ENCODE measurements around the gene NFKBIB.

DNA sequence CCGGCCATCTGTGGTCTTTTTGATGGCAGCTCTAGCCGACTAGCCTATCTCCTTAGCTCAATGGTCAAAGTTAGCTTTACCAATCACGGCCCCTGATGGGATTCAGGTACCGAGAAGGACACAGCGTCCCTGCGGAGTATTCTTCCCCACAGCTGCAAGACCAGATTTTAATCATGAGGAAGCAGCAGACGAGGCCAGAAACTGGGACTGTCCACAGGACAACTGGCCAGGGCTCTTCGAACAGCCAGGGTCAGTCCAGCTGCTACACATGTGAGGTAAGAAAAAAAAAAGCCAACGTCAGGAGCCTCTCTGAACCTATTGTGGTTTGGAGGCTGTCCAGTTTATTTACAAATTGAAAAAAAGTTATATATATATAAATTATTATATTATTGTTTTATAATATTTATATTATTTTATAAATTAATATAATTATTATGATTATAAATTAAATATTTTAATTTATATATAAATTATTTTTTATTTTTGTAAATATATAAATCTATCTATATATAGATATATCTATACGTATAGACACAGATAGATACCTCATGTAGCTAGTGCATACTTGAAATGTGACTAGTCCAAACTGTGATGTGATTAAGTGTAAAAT lies 32.5 kb upstream of the NFKBIB start:
- no peak for TF ChIP-seq CREB1 (CRISPR knock-in tag; IDR thresholded peaks at IDR 0.05)
- TF ChIP-seq, protein P1, sequence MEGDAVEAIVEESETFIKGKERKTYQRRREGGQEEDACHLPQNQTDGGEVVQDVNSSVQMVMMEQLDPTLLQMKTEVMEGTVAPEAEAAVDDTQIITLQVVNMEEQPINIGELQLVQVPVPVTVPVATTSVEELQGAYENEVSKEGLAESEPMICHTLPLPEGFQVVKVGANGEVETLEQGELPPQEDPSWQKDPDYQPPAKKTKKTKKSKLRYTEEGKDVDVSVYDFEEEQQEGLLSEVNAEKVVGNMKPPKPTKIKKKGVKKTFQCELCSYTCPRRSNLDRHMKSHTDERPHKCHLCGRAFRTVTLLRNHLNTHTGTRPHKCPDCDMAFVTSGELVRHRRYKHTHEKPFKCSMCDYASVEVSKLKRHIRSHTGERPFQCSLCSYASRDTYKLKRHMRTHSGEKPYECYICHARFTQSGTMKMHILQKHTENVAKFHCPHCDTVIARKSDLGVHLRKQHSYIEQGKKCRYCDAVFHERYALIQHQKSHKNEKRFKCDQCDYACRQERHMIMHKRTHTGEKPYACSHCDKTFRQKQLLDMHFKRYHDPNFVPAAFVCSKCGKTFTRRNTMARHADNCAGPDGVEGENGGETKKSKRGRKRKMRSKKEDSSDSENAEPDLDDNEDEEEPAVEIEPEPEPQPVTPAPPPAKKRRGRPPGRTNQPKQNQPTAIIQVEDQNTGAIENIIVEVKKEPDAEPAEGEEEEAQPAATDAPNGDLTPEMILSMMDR (IDR thresholded peaks at IDR 0.05): no peak
- TF ChIP-seq, protein P2, sequence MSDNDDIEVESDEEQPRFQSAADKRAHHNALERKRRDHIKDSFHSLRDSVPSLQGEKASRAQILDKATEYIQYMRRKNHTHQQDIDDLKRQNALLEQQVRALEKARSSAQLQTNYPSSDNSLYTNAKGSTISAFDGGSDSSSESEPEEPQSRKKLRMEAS (CRISPR knock-in tag; IDR thresholded peaks at IDR 0.05): no peak
- no peak for TF ChIP-seq TEAD4 (CRISPR knock-in tag; IDR thresholded peaks at IDR 0.05)

All from WTC11 (cell line).